GM21381 (cell line): ENCODE data around the gene PTPN11.
"Not testable (repeated sequence)": the region's sequence is repeated elsewhere in the genome, so short reads cannot be mapped to it uniquely, and the experiment has no call there.

ENCODE experiments used
- ATAC-seq: cut with Tn5 transposase; IDR thresholded peaks from one replicate; pipeline ENCODE4 v1.9.1; 2021; ENCODE audit warnings: mild to moderate bottlenecking, moderate library complexity; ENCODE audit not compliant: unreplicated experiment

Gene PTPN11

GRCh38 chr12:112418608-112419296 lies at the start of gene PTPN11:
Gene PTPN11 (plus strand): TSS chr12:112418947. CDS start chr12:112419112, 165 bp downstream.
- ATAC-seq = peak; percentile 69

GRCh38 chr12:112370199-112370598 lies 48.5 kb upstream of the PTPN11 start:
- ATAC-seq = no peak

GRCh38 chr12:112370868-112371510 lies 47.8 kb upstream of the PTPN11 start:
- ATAC-seq = no peak

DNA sequence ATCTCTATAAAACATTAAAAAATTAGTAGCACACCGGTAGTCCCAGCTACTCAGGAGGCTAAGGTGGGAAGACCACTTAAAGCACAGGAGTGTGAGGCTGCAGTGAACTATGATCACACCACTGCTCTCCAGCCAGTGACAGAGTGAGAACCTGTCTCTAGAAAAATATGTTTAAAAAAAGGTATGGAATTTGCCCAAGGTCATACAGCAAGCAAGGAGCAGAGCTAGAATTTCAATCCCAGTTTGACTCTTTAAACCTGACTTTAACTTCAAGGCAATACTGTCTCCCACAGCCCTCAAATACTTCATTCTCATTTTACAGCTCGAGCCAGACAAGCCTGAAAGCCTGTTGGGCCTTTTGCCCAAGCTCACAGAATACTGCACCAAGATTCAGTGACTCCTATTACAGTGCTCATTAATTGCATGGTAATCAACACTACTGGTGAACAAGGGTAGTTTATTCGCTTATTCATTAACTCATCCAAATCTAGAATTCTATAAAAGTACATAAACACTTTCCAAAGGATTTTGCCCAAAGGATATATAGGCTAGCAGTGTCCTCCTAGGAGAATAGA lies 44.5 kb upstream of the PTPN11 start:
- no peak for ATAC-seq

DNA sequence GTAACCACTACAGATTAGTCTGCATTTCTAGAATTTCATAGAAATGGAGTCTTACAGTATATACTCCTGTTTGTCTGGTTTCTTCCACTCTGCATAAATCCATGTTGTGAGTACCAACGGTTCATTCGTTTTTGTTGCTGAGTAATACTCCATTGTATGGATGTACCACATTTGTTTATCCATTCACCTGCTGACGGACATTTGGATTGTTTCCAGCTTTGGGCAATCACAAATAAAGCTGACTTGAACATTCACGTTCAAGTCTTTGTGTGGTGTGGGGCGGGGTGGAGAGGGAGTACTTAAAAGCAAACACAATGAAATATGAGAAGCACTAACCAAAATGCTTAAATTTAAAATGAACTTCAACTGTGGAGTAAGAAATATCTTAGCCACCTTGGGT lies 43.6 kb upstream of the PTPN11 start:
- ATAC-seq = no peak

DNA sequence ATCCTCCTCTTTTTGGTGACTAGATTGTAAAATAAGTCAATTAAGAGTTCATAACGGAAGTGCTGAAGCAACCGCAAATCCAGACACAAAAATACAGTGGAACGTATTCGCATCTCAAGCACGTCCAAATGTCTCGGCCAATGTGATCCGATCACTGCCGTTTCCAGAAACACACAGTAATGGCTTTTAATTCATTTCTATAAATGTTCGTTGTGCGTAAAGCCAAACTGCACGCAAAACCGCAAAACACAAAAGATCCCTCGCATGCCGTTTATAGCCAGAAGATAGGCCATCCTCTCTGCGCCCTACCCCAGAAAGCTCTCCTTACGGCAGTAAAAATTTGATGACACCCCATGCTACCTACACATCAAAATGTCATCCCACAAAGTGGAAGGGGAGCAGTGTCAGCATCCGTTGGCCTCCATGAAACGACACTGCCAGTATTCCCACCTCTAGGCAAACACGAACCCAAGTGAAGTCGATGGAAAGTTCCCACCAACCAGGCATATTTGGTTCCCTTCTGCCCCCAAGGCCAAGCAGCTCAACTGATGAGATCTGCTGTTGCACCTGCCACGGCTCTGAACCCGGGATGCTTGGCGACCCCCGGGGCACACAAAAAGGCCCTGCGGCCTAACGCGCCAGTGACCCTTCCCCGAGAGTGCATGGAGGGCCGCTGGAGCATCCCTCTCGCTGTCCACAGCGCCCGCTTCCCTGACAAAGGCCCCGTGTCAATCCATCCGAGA lies 37.9 kb upstream of the PTPN11 start:
- ATAC-seq = no peak

DNA sequence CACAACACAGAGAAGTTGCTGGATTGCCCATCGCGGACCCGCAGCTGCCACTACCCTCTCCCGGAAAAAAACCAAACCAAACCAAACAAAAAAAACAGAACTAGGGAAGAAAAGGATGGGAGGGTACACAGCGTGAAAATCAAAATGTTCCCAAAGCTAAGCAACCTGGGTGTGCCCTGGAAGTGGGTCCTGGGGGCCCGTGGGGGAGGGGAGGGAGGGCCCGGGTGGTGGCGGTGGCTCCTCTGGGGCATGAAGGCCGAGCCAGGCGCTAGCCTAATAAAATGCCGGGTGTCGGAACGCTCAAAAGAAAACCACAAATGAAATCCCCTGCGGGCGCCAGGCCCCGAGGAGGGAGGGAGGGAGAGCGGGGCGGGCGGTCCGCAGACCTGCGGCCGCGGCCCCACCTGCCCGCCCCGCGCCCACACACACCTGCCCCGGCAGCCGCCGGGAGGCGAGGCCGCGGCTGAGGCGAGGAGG lies 37.3 kb upstream of the PTPN11 start:
- peak; percentile 50 for ATAC-seq

DNA sequence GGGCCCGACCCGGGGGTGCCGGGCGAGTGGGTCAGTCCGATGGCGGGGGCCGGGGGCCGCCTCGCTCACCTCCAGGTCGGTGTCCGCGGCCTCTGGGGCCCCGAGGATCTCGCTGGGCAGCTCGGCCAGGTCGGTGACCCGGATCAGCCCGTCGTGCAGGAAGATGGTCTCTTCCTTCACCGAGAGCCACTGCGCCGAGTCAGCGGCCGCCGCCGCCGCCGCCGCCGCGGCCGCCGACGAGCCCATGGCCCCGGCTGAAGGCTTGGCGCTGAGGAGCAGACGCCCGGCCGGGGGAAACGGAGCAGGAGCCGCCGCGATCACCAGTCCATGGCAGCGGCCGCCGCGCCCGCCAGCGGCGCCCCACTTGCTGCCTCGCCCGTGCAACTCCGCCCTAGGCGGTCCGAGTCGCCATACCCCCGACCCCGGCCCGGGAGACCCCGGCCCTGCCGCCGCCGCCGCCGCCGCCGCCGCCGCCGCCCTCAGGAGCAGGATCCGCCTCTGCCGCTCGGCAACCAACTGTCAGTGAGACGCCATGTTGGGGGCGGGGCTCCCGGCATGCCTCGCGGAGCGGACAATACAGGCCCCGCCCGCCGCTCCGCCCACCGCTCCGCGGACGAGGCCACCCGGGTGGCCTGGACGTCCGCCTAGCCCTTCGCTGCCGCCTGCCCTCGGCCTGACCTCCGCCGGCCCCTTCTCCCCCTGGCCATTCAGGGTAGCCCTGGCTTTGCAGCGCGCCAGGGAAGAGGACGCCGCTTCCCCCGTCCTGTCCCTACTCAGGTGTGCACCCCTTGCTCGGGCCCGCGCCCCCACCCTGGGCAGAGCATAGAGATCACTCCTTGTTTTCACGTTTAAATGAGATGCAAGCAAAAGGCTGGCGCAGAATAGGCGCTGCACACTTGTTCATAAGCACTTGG lies 36.6 kb upstream of the PTPN11 start, which contains the start of gene HECTD4:
TSS of gene HECTD4 (minus strand) at position 549 of the 914 bp plus-strand sequence. CDS start at position 246, 303 bp downstream.
- peak; percentile 91 for ATAC-seq

GRCh38 chr12:112382866-112383265 lies 35.9 kb upstream of the PTPN11 start:
- ATAC-seq = no peak

- no peak for ATAC-seq
These were observed 32.0 kb upstream of the PTPN11 start for GRCh38 chr12:112386726-112387125.

- ATAC-seq = no peak
These were observed 29.5 kb upstream of the PTPN11 start for GRCh38 chr12:112389228-112389627.

DNA sequence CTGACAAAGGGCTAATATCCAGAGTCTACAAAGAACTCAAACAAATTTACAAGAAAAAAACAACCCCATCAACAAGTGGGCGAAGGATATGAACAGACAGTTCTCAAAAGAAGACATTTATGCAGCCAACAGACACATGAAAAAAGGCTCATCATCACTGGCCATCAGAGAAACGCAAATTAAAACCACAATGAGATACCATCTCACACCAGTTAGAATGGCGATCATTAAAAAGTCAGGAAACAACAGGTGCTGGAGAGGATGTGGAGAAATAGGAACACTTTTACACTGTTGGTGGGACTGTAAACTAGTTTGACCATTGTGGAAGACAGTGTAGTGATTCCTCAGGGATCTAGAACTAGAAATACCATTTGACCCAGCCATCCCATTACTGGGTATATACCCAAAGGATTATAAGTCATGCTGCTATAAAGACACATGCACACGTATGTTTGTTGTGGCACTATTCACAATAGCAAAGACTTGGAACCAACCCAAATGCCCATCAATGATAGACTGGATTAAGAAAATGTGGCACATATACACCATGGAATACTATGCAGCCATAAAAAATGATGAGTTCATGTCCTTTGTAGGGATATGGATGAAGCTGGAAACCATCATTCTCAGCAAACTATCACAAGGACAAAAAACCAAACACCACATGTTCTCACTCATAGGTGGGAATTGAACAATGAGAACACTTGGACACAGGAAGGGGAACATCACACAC lies 28.7 kb upstream of the PTPN11 start:
- not testable (repeated sequence) for ATAC-seq

GRCh38 chr12:112393328-112393727 lies 25.4 kb upstream of the PTPN11 start:
- ATAC-seq = no peak

- ATAC-seq = no peak
These were observed 17.7 kb upstream of the PTPN11 start for GRCh38 chr12:112401054-112401453.

DNA sequence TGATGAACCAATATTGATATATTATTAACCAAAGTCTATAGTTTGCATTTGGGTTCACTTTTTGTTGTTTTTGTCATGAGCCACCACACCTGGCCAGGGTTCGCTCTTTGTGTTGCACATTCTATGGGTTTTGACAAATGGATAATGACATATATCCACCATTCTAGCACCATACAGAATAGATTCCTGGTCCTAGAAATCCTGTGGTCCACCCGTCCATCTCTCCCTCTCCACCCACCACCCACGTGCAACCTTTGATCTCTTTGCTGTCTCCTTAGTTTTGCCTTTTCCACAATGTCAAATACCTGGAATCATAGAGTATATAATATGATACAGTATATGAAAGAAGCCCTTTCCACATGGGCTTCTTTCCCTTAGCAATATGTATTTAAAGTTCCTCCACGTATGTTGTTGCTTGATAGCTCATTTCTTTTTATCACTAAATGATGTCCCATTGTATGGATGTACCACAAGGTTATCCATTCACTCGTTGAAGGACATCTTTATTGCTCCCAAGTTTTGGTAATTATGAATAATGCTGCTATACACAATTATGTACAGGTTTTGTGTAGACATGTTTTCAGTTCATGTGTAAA lies 16.7 kb upstream of the PTPN11 start:
- no peak for ATAC-seq

DNA sequence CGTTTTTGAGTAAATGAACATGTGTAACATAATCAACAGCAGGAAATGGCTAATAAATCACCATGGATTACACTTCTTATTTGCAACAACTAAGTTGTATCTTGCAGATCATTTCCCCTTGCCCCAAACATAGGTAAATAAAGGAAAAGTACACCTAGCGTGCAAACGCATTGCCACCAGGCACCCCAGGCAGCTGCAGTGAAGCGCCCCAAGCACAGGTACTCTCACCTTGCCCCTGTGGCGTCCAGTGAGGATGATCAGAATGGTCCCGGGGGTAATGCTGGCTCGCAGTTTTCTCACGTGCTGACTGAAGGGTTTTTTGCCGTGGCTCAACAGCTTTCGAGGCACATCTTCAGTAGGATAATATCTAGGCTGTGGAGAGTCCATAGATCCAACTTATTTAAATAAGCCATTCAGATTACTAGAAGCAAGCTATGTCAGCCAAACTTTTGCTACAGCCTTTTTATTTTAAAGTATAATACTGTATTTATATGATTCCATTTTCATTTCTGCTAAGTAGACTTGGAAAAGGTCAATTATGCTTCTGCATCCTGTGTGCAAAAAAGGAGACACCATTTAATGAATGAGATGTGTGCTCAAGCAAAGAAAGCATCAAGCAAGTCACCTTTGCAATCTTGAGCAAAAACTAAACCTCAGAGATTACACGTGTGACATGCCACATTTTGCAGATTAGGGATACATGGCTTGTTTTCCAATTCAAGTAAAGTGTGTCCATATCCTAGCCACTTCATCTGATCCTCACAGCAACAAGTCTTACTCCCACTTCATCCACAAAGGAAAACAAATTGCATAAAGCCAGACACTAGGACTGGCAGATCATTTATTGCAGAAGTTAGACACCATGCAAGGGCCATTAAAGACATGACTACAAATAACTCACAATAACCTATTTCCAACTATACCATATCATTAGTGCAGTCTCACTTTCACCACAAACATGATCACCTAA lies 11.9 kb upstream of the PTPN11 start:
- ATAC-seq = no peak

GRCh38 chr12:112407683-112408082 lies 11.1 kb upstream of the PTPN11 start:
- ATAC-seq = not testable (repeated sequence)

- ATAC-seq = no peak
These were observed 10.1 kb upstream of the PTPN11 start for GRCh38 chr12:112408621-112409020.
